ENCODE measurements around the gene TACSTD2.

TACSTD2 gene

GRCh38 chr1:58546520-58547308, 30.3 kb downstream of the TACSTD2 start, which contains the start of gene OMA1 (continued):
- TF ChIP-seq REST (tag by site-specific recombination; IDR thresholded peaks at IDR 0.05) (no peak), ZNF518A (tag by site-specific recombination; conservative IDR thresholded peaks at IDR 0.05; ENCODE audit: low read depth) (peak; percentile 55; the same call in 1 of the 2 replicates), ZBTB17 (tag by site-specific recombination; IDR thresholded peaks at IDR 0.05) (peak; percentile 47), SALL2 (tag by site-specific recombination; IDR thresholded peaks at IDR 0.05; ENCODE audit: borderline replicate concordance) (no peak), ZNF211 (tag by site-specific recombination; IDR thresholded peaks at IDR 0.05; ENCODE audit: low read depth) (no peak), GLIS1 (tag by site-specific recombination; IDR thresholded peaks at IDR 0.05) (no peak), ZNF654 (tag by site-specific recombination; IDR thresholded peaks at IDR 0.05; ENCODE audit: low read depth) (peak; percentile 95), ZFP41 (tag by site-specific recombination; IDR thresholded peaks at IDR 0.05; ENCODE audit: borderline replicate concordance) (no peak), ZNF707 (tag by site-specific recombination; IDR thresholded peaks at IDR 0.05) (no peak), ZNF664 (tag by site-specific recombination; IDR thresholded peaks at IDR 0.05) (no peak), ZNF398 (tag by site-specific recombination; IDR thresholded peaks at IDR 0.05) (no peak; the same call in 1 of the 2 replicates), ZNF274 (IDR thresholded peaks at IDR 0.05; ENCODE audit: low read length) (no peak), ZNF274 (tag by site-specific recombination; IDR thresholded peaks at IDR 0.05; ENCODE audit: borderline replicate concordance) (no peak), ZNF580 (tag by site-specific recombination; IDR thresholded peaks at IDR 0.05) (no peak), ZBTB11 (tag by site-specific recombination; conservative IDR thresholded peaks at IDR 0.05; ENCODE audit: low read depth) (peak; percentile 61), TRIM28 (IDR thresholded peaks at IDR 0.05; ENCODE audit: borderline replicate concordance, low read length) (peak; percentile 25; the same call in 1 of the 2 replicates), SP7 (tag by site-specific recombination; IDR thresholded peaks at IDR 0.05) (peak; percentile 63), KLF17 (tag by site-specific recombination; IDR thresholded peaks at IDR 0.05) (peak; percentile 47; the same call in 1 of the 2 replicates), ZNF501 (tag by site-specific recombination; IDR thresholded peaks at IDR 0.05) (peak; percentile 42; the same call in 1 of the 2 replicates), SP2 (tag by site-specific recombination; IDR thresholded peaks at IDR 0.05) (peak; percentile 71), ZBTB8A (tag by site-specific recombination; IDR thresholded peaks at IDR 0.05) (peak; percentile 68)
